ENCODE data around the gene ARPP21.

Gene ARPP21

GRCh38 chr3:35708394-35709271 is 69.3 kb downstream of the ARPP21 start (continued):
- TF ChIP-seq ARNTL (CRISPR knock-in tag; IDR thresholded peaks at IDR 0.05; ENCODE audit: borderline replicate concordance, low read depth), result no peak
- TF ChIP-seq GLIS3 (CRISPR knock-in tag; IDR thresholded peaks at IDR 0.05), result no peak
- no peak for TF ChIP-seq ISL1 (CRISPR knock-in tag; IDR thresholded peaks at IDR 0.05)
- TF ChIP-seq BACH2 (CRISPR knock-in tag; IDR thresholded peaks at IDR 0.05; ENCODE audit: borderline replicate concordance), result no peak
- no peak for TF ChIP-seq RARB (CRISPR knock-in tag; IDR thresholded peaks at IDR 0.05)

DNA sequence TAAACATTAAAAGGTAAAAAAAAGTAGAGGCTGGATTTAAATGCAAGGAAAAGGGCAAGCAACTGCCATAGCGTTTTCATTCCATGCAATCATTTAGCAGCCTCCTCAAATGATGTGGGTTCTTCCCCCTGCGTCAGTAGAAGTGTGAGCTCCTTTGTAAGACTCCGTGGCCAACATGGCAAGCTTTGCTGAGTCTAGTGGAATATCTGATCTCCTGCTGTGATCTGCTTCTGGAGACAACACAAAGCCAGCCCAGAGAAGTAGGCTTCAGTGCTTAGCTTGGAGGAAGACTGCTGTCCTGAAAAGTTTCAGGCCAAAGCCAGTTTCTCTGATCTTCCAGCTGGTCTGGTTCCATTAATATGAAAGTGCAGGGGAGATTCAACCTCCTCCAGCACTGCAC is 70.4 kb downstream of the ARPP21 start:
- no peak for ATAC-seq

DNA sequence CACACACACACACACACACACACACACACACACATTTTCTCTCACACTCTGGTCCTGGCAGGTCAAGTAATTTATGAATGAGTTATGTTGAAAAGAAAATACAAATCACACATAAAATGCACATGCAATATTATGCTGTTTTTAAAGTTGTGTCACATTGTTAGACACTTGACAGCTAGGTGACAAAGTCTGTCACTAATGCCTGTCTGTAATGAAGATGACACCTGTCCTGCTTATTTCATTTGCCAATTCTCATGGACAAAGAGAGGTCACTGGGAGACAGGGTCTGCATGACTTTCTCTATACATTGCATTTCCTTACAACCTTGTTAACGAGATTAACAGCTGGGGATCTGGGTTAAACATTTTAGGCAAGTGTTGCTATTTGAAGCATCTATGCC is 71.2 kb downstream of the ARPP21 start:
- TF ChIP-seq SNAI2 (CRISPR knock-in tag; IDR thresholded peaks at IDR 0.05) (no peak), ISL1 (CRISPR knock-in tag; IDR thresholded peaks at IDR 0.05) (no peak), ZFP30 (CRISPR knock-in tag; IDR thresholded peaks at IDR 0.05) (no peak), BACH2 (CRISPR knock-in tag; IDR thresholded peaks at IDR 0.05; ENCODE audit: borderline replicate concordance) (no peak), POU6F1 (CRISPR knock-in tag; IDR thresholded peaks at IDR 0.05; ENCODE audit: borderline replicate concordance, low read depth) (no peak), ESRRG (CRISPR knock-in tag; IDR thresholded peaks at IDR 0.05) (no peak), CSDC2 (CRISPR knock-in tag; IDR thresholded peaks at IDR 0.05) (no peak), ARNTL (CRISPR knock-in tag; IDR thresholded peaks at IDR 0.05; ENCODE audit: borderline replicate concordance, low read depth) (no peak), ZC3H10 (CRISPR knock-in tag; IDR thresholded peaks at IDR 0.05) (no peak)
- TF ChIP-seq, protein P1, sequence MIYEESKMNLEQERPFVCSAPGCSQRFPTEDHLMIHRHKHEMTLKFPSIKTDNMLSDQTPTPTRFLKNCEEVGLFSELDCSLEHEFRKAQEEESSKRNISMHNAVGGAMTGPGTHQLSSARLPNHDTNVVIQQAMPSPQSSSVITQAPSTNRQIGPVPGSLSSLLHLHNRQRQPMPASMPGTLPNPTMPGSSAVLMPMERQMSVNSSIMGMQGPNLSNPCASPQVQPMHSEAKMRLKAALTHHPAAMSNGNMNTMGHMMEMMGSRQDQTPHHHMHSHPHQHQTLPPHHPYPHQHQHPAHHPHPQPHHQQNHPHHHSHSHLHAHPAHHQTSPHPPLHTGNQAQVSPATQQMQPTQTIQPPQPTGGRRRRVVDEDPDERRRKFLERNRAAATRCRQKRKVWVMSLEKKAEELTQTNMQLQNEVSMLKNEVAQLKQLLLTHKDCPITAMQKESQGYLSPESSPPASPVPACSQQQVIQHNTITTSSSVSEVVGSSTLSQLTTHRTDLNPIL (CRISPR knock-in tag; IDR thresholded peaks at IDR 0.05; ENCODE audit: low read depth), result no peak
- no peak for ATAC-seq

More for the DNA sequence above, 70.4 kb downstream of the ARPP21 start:
- TF ChIP-seq ESRRG (CRISPR knock-in tag; IDR thresholded peaks at IDR 0.05), result no peak
- TF ChIP-seq ZFP30 (CRISPR knock-in tag; IDR thresholded peaks at IDR 0.05), result no peak
- no peak for TF ChIP-seq CSRNP3 (CRISPR knock-in tag; IDR thresholded peaks at IDR 0.05)
- no peak for TF ChIP-seq ISL1 (CRISPR knock-in tag; IDR thresholded peaks at IDR 0.05)
- no peak for TF ChIP-seq BACH2 (CRISPR knock-in tag; IDR thresholded peaks at IDR 0.05; ENCODE audit: borderline replicate concordance)
- no peak for TF ChIP-seq ZNF565 (CRISPR knock-in tag; conservative IDR thresholded peaks at IDR 0.05; ENCODE audit: low read depth)
- TF ChIP-seq TOX (CRISPR knock-in tag; IDR thresholded peaks at IDR 0.05; ENCODE audit: borderline replicate concordance), result no peak
- TF ChIP-seq CSDC2 (CRISPR knock-in tag; IDR thresholded peaks at IDR 0.05), result no peak
- TF ChIP-seq PPARA (CRISPR knock-in tag; IDR thresholded peaks at IDR 0.05; ENCODE audit: borderline replicate concordance), result no peak
- no peak for TF ChIP-seq ZNF70 (CRISPR knock-in tag; IDR thresholded peaks at IDR 0.05)
- TF ChIP-seq ARNTL (CRISPR knock-in tag; IDR thresholded peaks at IDR 0.05; ENCODE audit: borderline replicate concordance, low read depth), result no peak
- TF ChIP-seq TCF4 (CRISPR knock-in tag; IDR thresholded peaks at IDR 0.05; ENCODE audit: borderline replicate concordance), result no peak
- TF ChIP-seq RARB (CRISPR knock-in tag; IDR thresholded peaks at IDR 0.05), result no peak
- no peak for TF ChIP-seq ZFP3 (CRISPR knock-in tag; IDR thresholded peaks at IDR 0.05)
- TF ChIP-seq, protein P1 (CRISPR knock-in tag; IDR thresholded peaks at IDR 0.05; ENCODE audit: low read depth), result no peak
- no peak for TF ChIP-seq OSR1 (CRISPR knock-in tag; IDR thresholded peaks at IDR 0.05)
- no peak for TF ChIP-seq POU6F1 (CRISPR knock-in tag; IDR thresholded peaks at IDR 0.05; ENCODE audit: borderline replicate concordance, low read depth)
- no peak for TF ChIP-seq GLIS3 (CRISPR knock-in tag; IDR thresholded peaks at IDR 0.05)
